ENCODE measurements around the gene CFAP221.

CFAP221 gene

DNA sequence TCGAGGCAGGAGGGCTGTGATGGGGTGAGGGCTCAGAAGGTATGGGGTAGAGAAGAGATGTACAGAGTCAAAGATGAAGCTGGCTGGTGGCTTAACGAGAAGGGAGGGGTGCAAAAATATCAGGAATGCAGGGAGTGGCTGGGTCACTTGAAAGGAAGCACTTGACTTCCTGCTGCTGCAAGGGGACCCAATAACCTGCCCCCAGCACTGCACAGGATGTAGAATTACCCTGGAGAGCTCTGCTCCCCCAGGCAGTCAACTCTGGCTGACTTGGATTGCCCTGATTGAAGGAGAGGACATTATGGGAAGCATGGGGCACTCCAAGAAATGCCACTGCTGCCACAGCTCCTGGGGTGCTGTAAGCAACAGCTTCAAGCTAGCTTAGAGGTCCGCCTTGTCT, 41.8 kb downstream of the CFAP221 start:
- no peak for DNase-seq (ENCODE audit: extremely low spot score)
- CTCF ChIA-PET: interaction anchor here (1.2 kb wide), 1 partner anchor 110 kb away, joined by 4 read pairs; no protein-coding TSS in a partner anchor
- TF ChIP-seq, protein P1, sequence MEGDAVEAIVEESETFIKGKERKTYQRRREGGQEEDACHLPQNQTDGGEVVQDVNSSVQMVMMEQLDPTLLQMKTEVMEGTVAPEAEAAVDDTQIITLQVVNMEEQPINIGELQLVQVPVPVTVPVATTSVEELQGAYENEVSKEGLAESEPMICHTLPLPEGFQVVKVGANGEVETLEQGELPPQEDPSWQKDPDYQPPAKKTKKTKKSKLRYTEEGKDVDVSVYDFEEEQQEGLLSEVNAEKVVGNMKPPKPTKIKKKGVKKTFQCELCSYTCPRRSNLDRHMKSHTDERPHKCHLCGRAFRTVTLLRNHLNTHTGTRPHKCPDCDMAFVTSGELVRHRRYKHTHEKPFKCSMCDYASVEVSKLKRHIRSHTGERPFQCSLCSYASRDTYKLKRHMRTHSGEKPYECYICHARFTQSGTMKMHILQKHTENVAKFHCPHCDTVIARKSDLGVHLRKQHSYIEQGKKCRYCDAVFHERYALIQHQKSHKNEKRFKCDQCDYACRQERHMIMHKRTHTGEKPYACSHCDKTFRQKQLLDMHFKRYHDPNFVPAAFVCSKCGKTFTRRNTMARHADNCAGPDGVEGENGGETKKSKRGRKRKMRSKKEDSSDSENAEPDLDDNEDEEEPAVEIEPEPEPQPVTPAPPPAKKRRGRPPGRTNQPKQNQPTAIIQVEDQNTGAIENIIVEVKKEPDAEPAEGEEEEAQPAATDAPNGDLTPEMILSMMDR (IDR thresholded peaks at IDR 0.05; ENCODE audit: control extremely low read depth, extremely low read depth, low read depth, missing control alignments): no peak
- POLR2A ChIA-PET: no interaction called here

DNA sequence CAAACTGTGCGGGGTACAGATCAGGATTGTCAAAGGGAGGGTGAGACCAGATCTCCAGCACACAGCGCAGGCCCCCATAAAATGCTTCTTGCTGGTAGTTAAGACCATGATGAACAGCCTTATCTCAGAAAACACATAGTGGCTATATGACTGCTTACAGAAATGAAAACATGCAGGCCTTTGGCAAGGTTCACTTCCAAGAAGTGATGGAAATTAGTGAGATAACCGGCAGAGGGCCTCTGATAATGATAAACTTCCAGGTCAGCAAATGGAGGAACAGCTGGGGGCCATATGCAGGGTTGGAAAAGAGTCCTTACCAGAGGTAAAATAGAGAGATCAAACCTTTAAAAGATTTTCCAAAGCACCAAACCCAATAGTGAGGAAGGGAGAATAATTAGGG, 46.6 kb downstream of the CFAP221 start:
- ChIA-PET CTCF (no interaction called here), POLR2A (no interaction called here)
- TF ChIP-seq, protein P1 (IDR thresholded peaks at IDR 0.05; ENCODE audit: control extremely low read depth, extremely low read depth, low read depth, missing control alignments): no peak
- no peak for DNase-seq (ENCODE audit: extremely low spot score)

DNA sequence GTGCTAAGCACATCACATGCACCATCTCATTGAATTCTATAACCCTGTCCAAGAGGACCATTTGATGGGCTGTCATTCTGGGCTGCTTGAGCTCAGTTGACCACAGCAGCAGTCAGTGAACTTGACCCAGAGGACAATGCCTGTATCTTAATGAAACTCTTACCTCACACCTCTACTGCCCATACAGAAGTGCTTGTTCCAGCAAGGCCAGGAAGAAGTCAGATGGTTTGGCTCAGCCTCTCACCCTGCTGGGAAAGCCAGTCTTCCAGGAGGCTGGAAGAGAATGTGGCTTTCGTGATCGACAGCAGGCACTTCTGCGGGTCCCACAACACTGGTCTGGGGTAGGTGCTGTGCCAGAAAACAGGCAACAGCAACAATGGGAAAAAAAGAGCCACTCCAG, 47.3 kb downstream of the CFAP221 start:
- POLR2A ChIA-PET: no interaction called here
- TF ChIP-seq, protein P1 (IDR thresholded peaks at IDR 0.05; ENCODE audit: control extremely low read depth, extremely low read depth, low read depth, missing control alignments): no peak
- CTCF ChIA-PET: no interaction called here
- no peak for DNase-seq (ENCODE audit: extremely low spot score)

DNA sequence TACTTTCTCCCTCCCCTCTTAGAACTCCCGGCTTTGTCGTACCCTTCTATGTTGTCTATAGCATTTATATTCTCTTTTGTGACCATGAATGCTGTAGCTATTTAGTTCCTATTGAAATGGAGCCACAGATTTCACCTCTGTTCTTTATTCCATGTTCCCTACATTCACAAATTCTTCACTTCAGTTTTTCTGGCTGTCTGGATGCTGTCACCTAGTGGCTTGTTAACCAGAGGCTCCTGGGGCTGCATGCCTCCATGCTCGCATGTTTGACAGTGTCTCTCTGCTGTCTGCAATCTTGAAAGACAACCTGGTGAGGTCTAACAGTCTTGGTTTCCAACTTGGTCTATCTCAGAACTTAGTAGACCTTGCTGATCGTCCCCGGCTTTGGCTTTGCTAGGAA, 48.2 kb downstream of the CFAP221 start:
- ChIA-PET CTCF (no interaction called here), POLR2A (no interaction called here)
- TF ChIP-seq, protein P1 (IDR thresholded peaks at IDR 0.05; ENCODE audit: control extremely low read depth, extremely low read depth, low read depth, missing control alignments): no peak
- no peak for DNase-seq (ENCODE audit: extremely low spot score)

DNA sequence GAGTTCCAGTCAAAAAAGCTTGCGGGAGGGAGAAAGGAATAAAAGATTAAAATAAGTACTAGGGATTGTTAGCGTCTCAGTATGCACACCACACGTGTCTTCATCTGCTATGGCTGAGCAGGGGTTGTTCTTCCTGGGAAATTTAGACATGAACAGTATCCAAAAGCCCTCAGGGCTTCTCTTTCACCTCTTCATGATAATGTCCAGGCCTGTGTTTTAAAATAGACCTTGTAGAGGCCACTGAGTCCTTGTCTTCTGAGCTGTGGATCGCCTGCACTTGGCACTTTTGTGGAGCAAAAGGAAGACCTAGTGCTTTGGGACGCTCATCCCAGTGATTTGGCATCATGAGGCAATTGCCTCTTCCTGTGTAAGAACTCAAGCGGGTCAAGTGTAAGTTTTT, 52.4 kb downstream of the CFAP221 start:
- CTCF ChIA-PET: interaction anchor here (1.3 kb wide), 1 partner anchor 16 kb away, joined by 3 read pairs; no protein-coding TSS in a partner anchor
- no peak for DNase-seq (ENCODE audit: extremely low spot score)
- POLR2A ChIA-PET: no interaction called here
- TF ChIP-seq, protein P1 (IDR thresholded peaks at IDR 0.05; ENCODE audit: control extremely low read depth, extremely low read depth, low read depth, missing control alignments): no peak

DNA sequence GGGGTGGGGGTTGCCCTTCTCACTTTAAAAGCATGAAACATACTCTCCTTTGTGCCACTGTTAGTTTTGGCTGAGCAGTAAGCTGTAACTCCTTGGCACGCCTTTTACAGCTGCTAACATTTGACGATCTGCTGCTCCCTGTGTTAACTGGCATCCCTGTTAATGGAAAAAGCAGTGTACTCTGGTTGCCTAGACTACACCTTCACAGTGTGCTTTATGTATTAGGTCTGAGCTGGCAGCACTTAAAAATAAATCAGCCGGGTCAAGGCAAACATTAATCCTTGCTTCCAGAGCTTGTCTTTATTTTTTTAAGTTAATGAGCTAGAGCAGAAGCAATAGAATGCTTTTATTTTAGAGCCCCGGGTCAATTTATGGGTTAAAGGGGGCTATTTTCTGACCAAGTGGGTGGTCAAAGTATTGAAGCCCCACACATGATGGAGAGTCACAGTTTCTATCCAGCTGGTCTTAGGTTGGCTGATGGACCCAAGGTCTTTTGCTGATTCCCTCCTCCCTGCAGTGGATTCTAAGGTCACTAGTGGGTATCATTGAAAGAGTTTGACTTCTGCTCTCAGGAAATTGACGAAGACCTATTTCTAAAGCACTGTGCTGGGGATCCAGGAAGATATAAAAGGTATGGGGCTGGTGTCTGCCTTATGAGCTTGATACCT, 54.5 kb downstream of the CFAP221 start:
- TF ChIP-seq, protein P1 (IDR thresholded peaks at IDR 0.05; ENCODE audit: control extremely low read depth, extremely low read depth, low read depth, missing control alignments): no peak
- POLR2A ChIA-PET: no interaction called here
- DNase-seq (ENCODE audit: extremely low spot score): no peak
- CTCF ChIA-PET: no interaction called here
